Hepatocyte (in vitro differentiated cells): ENCODE data around the gene MDGA2. TPM values are rescaled to one million over a fixed set of nuclear protein-coding genes. Genes with fewer than 3 reads are reported as not detected.

ENCODE experiments used
- DNase-seq: peaks from one replicate; pipeline ENCODE4 v3.0.0-alpha.2; 2016; ENCODE audit warnings: low spot score
- H2AFZ ChIP-seq: fragments of 200-600 bp; sonication (generic); 2 replicates; pipeline ENCODE4 v1.6.0; 2016; ENCODE audit warnings: antibody characterized with exemption, mild to moderate bottlenecking
- H3K27ac ChIP-seq: fragments of 200-600 bp; sonication (generic); 2 replicates; pipeline ENCODE4 v1.5.1; 2016; ENCODE audit warnings: mild to moderate bottlenecking
- H3K27me3 ChIP-seq: fragments of 200-600 bp; sonication (generic); 2 replicates; pipeline ENCODE4 v1.6.1; 2016
- H3K36me3 ChIP-seq: fragments of 200-600 bp; sonication (generic); replicated peaks from 2 replicates; pipeline ENCODE4 v1.5.1; 2016; ENCODE audit warnings: low read depth; ENCODE audit not compliant: insufficient read depth
- H3K4me1 ChIP-seq: fragments of 200-600 bp; sonication (generic); 2 replicates; pipeline ENCODE4 v1.5.1; 2016; ENCODE audit warnings: mild to moderate bottlenecking, moderate library complexity; ENCODE audit not compliant: insufficient read depth
- H3K4me2 ChIP-seq: fragments of 200-600 bp; sonication (generic); 2 replicates; pipeline ENCODE4 v1.6.0; 2016
- H3K4me3 ChIP-seq: fragments of 200-600 bp; sonication (generic); 2 replicates; pipeline ENCODE4 v1.5.1; 2016; ENCODE audit warnings: mild to moderate bottlenecking
- H3K79me2 ChIP-seq: fragments of 200-600 bp; sonication (generic); 2 replicates; pipeline ENCODE4 v1.6.0; 2017; ENCODE audit warnings: mild to moderate bottlenecking
- H3K9me2 ChIP-seq: fragments of 200-600 bp; sonication (generic); replicated peaks from 2 replicates; pipeline ENCODE4 v1.6.0; 2017; ENCODE audit warnings: mild to moderate bottlenecking; ENCODE audit not compliant: insufficient read depth
- H3K9me3 ChIP-seq: fragments of 200-600 bp; sonication (generic); 2 replicates; pipeline ENCODE4 v1.5.1; 2016; ENCODE audit warnings: low read depth, mild to moderate bottlenecking
- H4K20me1 ChIP-seq: fragments of 200-600 bp; sonication (generic); 2 replicates; pipeline ENCODE4 v1.6.0; 2016; ENCODE audit warnings: mild to moderate bottlenecking; ENCODE audit not compliant: insufficient read depth, poor library complexity, severe bottlenecking
- CTCF ChIP-seq: fragments of 200-600 bp; sonication (generic); IDR thresholded peaks from 2 replicates; pipeline ENCODE4 v1.5.1; 2016; ENCODE audit warnings: antibody characterized with exemption, mild to moderate bottlenecking; ENCODE audit not compliant: poor library complexity
- EZH2 ChIP-seq: fragments of 200-600 bp; sonication (generic); IDR thresholded peaks from 2 replicates; pipeline ENCODE4 v1.6.1; 2016; ENCODE audit warnings: antibody characterized with exemption, mild to moderate bottlenecking, borderline replicate concordance
- EZH2phosphoT487 ChIP-seq: fragments of 200-600 bp; sonication (generic); IDR thresholded peaks from one replicate; pipeline ENCODE4 v1.6.1; 2018; ENCODE audit warnings: antibody characterized with exemption, mild to moderate bottlenecking, low read depth, moderate library complexity; ENCODE audit not compliant: unreplicated experiment, severe bottlenecking
- WGBS: methylation state at CpG from one replicate; pipeline ENCODE4 v1.1.6; 2016; ENCODE audit warnings: low lambda C conversion rate; ENCODE audit errors: missing lambda C conversion rate; 5-methylcytosine and 5-hydroxymethylcytosine counted together
- polyA plus RNA-seq: library from polyadenylated mRNA; unstranded; fragments of >200 nt; fragmentation: Nextera tagmentation; extraction: Ambion mirVana; gene quantifications from 2 replicates; pipeline ENCODE4 v1.2.1, GENCODE V29; 2016
- total RNA-seq: library from RNA; depleted of rRNA; stranded (reverse); fragments of >200 nt; gene quantifications from 2 replicates; pipeline ENCODE4 v1.2.3, GENCODE V29; 2014

MDGA2 gene
- total and polyA plus RNA-seq, 2 experiments from 2014 or later, result 0.51 to 0.70 TPM

- no peak for DNase-seq
- no peak for TF ChIP-seq EZH2phosphoT487
- TF ChIP-seq CTCF, result no peak
- no peak for TF ChIP-seq EZH2
- Histone ChIP-seq H3K27me3 (no peaks in the 10 kb centered on the region), H3K27ac (no peak overlapping the region), H3K9me2 (no peaks in the 10 kb centered on the region), H3K9me3 (no peaks in the 10 kb centered on the region), H4K20me1 (no peaks in the 10 kb centered on the region), H3K4me3 (no peak overlapping the region), H3K4me2 (no peak overlapping the region), H3K79me2 (no peaks in the 10 kb centered on the region), H3K4me1 (no peaks in the 10 kb centered on the region), H3K36me3 (no peaks in the 10 kb centered on the region), H2AFZ (no peak overlapping the region)
Observed at GRCh38 chr14:46989566-46989965, 685.8 kb downstream of the MDGA2 start.

GRCh38 chr14:46988312-46988711, 687.1 kb downstream of the MDGA2 start:
- Histone ChIP-seq H3K4me3 (no peak overlapping the region), H3K27ac (no peak overlapping the region), H3K27me3 (no peaks in the 10 kb centered on the region), H3K4me1 (no peaks in the 10 kb centered on the region), H2AFZ (no peak overlapping the region), H3K4me2 (no peak overlapping the region), H3K9me2 (no peaks in the 10 kb centered on the region), H3K79me2 (no peaks in the 10 kb centered on the region), H4K20me1 (no peaks in the 10 kb centered on the region), H3K9me3 (no peaks in the 10 kb centered on the region), H3K36me3 (no peaks in the 10 kb centered on the region)
- 85% methylated on average over 4 of the region's 4 CpGs for WGBS
- no peak for DNase-seq
- TF ChIP-seq EZH2phosphoT487, result no peak
- TF ChIP-seq CTCF, result no peak
- no peak for TF ChIP-seq EZH2

- Histone ChIP-seq H3K27ac (no peak overlapping the region), H3K4me2 (peak overlapping the region; percentile 9), H3K4me1 (no peaks in the 10 kb centered on the region), H3K79me2 (no peaks in the 10 kb centered on the region), H3K27me3 (no peaks in the 10 kb centered on the region), H3K9me3 (no peaks in the 10 kb centered on the region), H3K9me2 (no peaks in the 10 kb centered on the region), H3K36me3 (no peaks in the 10 kb centered on the region), H4K20me1 (no peaks in the 10 kb centered on the region), H2AFZ (no peak overlapping the region), H3K4me3 (no peak overlapping the region)
- no peak for DNase-seq
- TF ChIP-seq CTCF (no peak), EZH2phosphoT487 (no peak), EZH2 (no peak)
- 77% methylated on average over 6 of the region's 6 CpGs for WGBS
Observed at GRCh38 chr14:46985529-46986380, 689.6 kb downstream of the MDGA2 start.
